Mesenchymal stem cell (in vitro differentiated cells and primary cell): ENCODE data around the gene ZNF627.

ENCODE experiments used
- DNase-seq: peaks from one replicate; pipeline ENCODE4 v3.0.0-alpha.2; 2013
- H2AFZ ChIP-seq: one replicate; pipeline ENCODE4 v1.6.1; 2013; ENCODE audit warnings: low read depth, mild to moderate bottlenecking, control low read depth, inconsistent platforms, low read length, moderate library complexity
- H2AK5ac ChIP-seq: 2 replicates; pipeline ENCODE4 v1.6.1; 2013; ENCODE audit warnings: low read length, moderate library complexity, mild to moderate bottlenecking, inconsistent platforms; ENCODE audit not compliant: severe bottlenecking
- H2BK120ac ChIP-seq: one replicate; pipeline ENCODE4 v1.6.1; 2013; ENCODE audit warnings: low read depth, mild to moderate bottlenecking, inconsistent platforms, low read length, moderate library complexity
- H2BK12ac ChIP-seq, 2 experiments: one replicate each; pipeline ENCODE4 v1.6.1; 2013; ENCODE audit warnings: inconsistent platforms in 2 of 2, low read length in 2 of 2, mild to moderate bottlenecking in 2 of 2, moderate library complexity in 2 of 2, control low read depth in 1 of 2
- H2BK15ac ChIP-seq: one replicate; pipeline ENCODE4 v1.6.1; 2013; ENCODE audit warnings: mild to moderate bottlenecking, low read depth, inconsistent platforms; ENCODE audit not compliant: poor library complexity, severe bottlenecking
- H2BK5ac ChIP-seq: 2 replicates; pipeline ENCODE4 v1.6.1; 2013; ENCODE audit warnings: low read depth, mild to moderate bottlenecking, low read length, control low read depth, inconsistent platforms; ENCODE audit not compliant: poor library complexity, severe bottlenecking
- H3K14ac ChIP-seq, 2 experiments: one replicate each; pipeline ENCODE4 v1.6.1; 2013; ENCODE audit warnings: inconsistent platforms in 2 of 2, low read length in 2 of 2, control low read depth in 1 of 2, mild to moderate bottlenecking in 1 of 2, moderate library complexity in 1 of 2
- H3K18ac ChIP-seq, 2 experiments: one replicate each; pipeline ENCODE4 v1.6.1; 2013; ENCODE audit warnings: inconsistent platforms in 2 of 2, low read length in 2 of 2, control low read depth in 1 of 2, low read depth in 1 of 2, mild to moderate bottlenecking in 1 of 2
- H3K23ac ChIP-seq, 2 experiments: one replicate each; pipeline ENCODE4 v1.6.1; 2013; ENCODE audit warnings: inconsistent platforms in 2 of 2, low read length in 2 of 2, mild to moderate bottlenecking in 2 of 2, moderate library complexity in 2 of 2, control low read depth in 1 of 2
- H3K27ac ChIP-seq: 2 replicates; pipeline ENCODE4 v1.5.1; 2013; ENCODE audit warnings: mild to moderate bottlenecking, moderate library complexity, low read length, control low read depth, inconsistent platforms; ENCODE audit not compliant: poor library complexity, severe bottlenecking
- H3K27me3 ChIP-seq, 2 experiments: 2 replicates each; pipeline versions ENCODE4 v1.6.1 to v1.7.0; 2013; ENCODE audit warnings: low read length in 2 of 2, mild to moderate bottlenecking in 2 of 2, moderate library complexity in 2 of 2, control low read depth in 1 of 2, inconsistent platforms in 1 of 2; ENCODE audit not compliant: control insufficient read depth in 1 of 2, insufficient read depth in 1 of 2
- H3K36me3 ChIP-seq, 2 experiments: 2 replicates each; pipeline versions ENCODE4 v1.6.1 to v1.7.0; 2013; ENCODE audit warnings: low read length in 2 of 2, control low read depth in 1 of 2, inconsistent platforms in 1 of 2, low read depth in 1 of 2, mild to moderate bottlenecking in 1 of 2; ENCODE audit not compliant: insufficient read depth in 2 of 2, control insufficient read depth in 1 of 2
- H3K4ac ChIP-seq, 2 experiments: one replicate each; pipeline ENCODE4 v1.6.1; 2013; ENCODE audit warnings: inconsistent platforms in 2 of 2, low read length in 2 of 2, mild to moderate bottlenecking in 2 of 2, moderate library complexity in 2 of 2, control low read depth in 1 of 2, low read depth in 1 of 2
- H3K4me1 ChIP-seq: 2 replicates; pipeline ENCODE4 v1.6.1; 2013; ENCODE audit warnings: low read depth, low read length, control low read depth; ENCODE audit not compliant: control insufficient read depth, insufficient read depth
- H3K4me2 ChIP-seq: 2 replicates; pipeline ENCODE4 v1.6.1; 2013; ENCODE audit warnings: low read length, mild to moderate bottlenecking, inconsistent platforms; ENCODE audit not compliant: poor library complexity, severe bottlenecking
- H3K4me3 ChIP-seq, 2 experiments: 2 replicates each; pipeline versions ENCODE4 v1.5.1 to v1.7.0; 2013; ENCODE audit warnings: low read length in 2 of 2, mild to moderate bottlenecking in 2 of 2, control low read depth in 1 of 2, low read depth in 1 of 2; ENCODE audit not compliant: insufficient read depth in 1 of 2
- H3K79me1 ChIP-seq: replicated peaks from 2 replicates; pipeline ENCODE4 v1.6.1; 2013; ENCODE audit warnings: mild to moderate bottlenecking, control low read depth, low read length, inconsistent platforms; ENCODE audit not compliant: poor library complexity, severe bottlenecking
- H3K9ac ChIP-seq: 2 replicates; pipeline ENCODE4 v1.7.0; 2013; ENCODE audit warnings: mild to moderate bottlenecking, low read length, moderate library complexity
- H3K9me3 ChIP-seq: 2 replicates; pipeline ENCODE4 v1.7.0; 2013; ENCODE audit warnings: mild to moderate bottlenecking, low read length; ENCODE audit not compliant: control insufficient read depth
- H4K8ac ChIP-seq: one replicate; pipeline ENCODE4 v1.6.1; 2013; ENCODE audit warnings: inconsistent platforms, mild to moderate bottlenecking, low read length, moderate library complexity
- H4K91ac ChIP-seq: one replicate; pipeline ENCODE4 v1.6.1; 2013; ENCODE audit warnings: mild to moderate bottlenecking, low read length, inconsistent platforms
- WGBS: methylation state at CpG from one replicate; pipeline ENCODE4 v1.1.7; 2013; ENCODE audit warnings: mixed read lengths; 5-methylcytosine and 5-hydroxymethylcytosine counted together

ZNF627 gene

GRCh38 chr19:11649941-11650340, 52.7 kb downstream of the ZNF627 start:
- H3K9ac ChIP-seq, result peak overlapping the region; percentile 55
- no peak overlapping the region for H2BK15ac ChIP-seq
- no peak for DNase-seq
- H3K18ac ChIP-seq, result no peak overlapping the region
- H3K14ac ChIP-seq, result no peak overlapping the region
- no peak overlapping the region for H3K23ac ChIP-seq
- no peak overlapping the region for H3K4me2 ChIP-seq
- no peak overlapping the region for H2BK120ac ChIP-seq
- peaks cover 3% of the 10 kb centered on the region for H3K79me1 ChIP-seq
- H4K91ac ChIP-seq, result no peak overlapping the region
- no peak overlapping the region for H2AK5ac ChIP-seq
- no peak overlapping the region for H3K27ac ChIP-seq
- H2BK5ac ChIP-seq, result no peak overlapping the region
- no peaks in the 10 kb centered on the region for H3K27me3 ChIP-seq
- H4K8ac ChIP-seq, result no peak overlapping the region
- H2AFZ ChIP-seq, result no peak overlapping the region
- H3K4me3 ChIP-seq, result no peak overlapping the region
- no peaks in the 10 kb centered on the region for H3K4me1 ChIP-seq
- H2BK12ac ChIP-seq, result no peak overlapping the region
- peaks cover 43% of the 10 kb centered on the region for H3K9me3 ChIP-seq
- H3K36me3 ChIP-seq, result peaks cover 3 to 13% of the 10 kb centered on the region in 2 experiments
- H3K4ac ChIP-seq, result no peak overlapping the region

GRCh38 chr19:11651062-11651461, 53.8 kb downstream of the ZNF627 start:
- peaks cover 3 to 13% of the 10 kb centered on the region in 2 experiments for H3K36me3 ChIP-seq
- no peak overlapping the region for H2AK5ac ChIP-seq
- H2BK12ac ChIP-seq, result no peak overlapping the region
- no peak for DNase-seq
- H3K79me1 ChIP-seq, result peaks cover 3% of the 10 kb centered on the region
- no peak overlapping the region for H2AFZ ChIP-seq
- H3K9me3 ChIP-seq, result peaks cover 49% of the 10 kb centered on the region
- no peak overlapping the region for H3K23ac ChIP-seq
- no peak overlapping the region for H2BK15ac ChIP-seq
- H3K27me3 ChIP-seq, result no peaks in the 10 kb centered on the region
- H2BK5ac ChIP-seq, result no peak overlapping the region
- H4K8ac ChIP-seq, result no peak overlapping the region
- H3K4me1 ChIP-seq, result no peaks in the 10 kb centered on the region
- no CpG with 5 or more reads among the region's 4 CpGs for WGBS
- no peak overlapping the region for H3K14ac ChIP-seq
- H3K27ac ChIP-seq, result no peak overlapping the region
- H3K4me2 ChIP-seq, result no peak overlapping the region
- H4K91ac ChIP-seq, result no peak overlapping the region
- H2BK120ac ChIP-seq, result no peak overlapping the region
- no peak overlapping the region for H3K18ac ChIP-seq
- H3K4ac ChIP-seq, result no peak overlapping the region
- H3K9ac ChIP-seq, result no peak overlapping the region
- H3K4me3 ChIP-seq, result peak overlapping the region in 1 of 2 experiments; percentile 39

GRCh38 chr19:11652056-11652455, 54.8 kb downstream of the ZNF627 start:
- no peaks in the 10 kb centered on the region for H3K27me3 ChIP-seq
- 100% methylated on average over 1 of the region's 2 CpGs for WGBS
- no peak overlapping the region for H3K27ac ChIP-seq
- no peaks in the 10 kb centered on the region for H3K4me1 ChIP-seq
- peak overlapping the region in 1 of 2 experiments; percentile 35 for H3K4me3 ChIP-seq
- H3K79me1 ChIP-seq, result peaks cover 3% of the 10 kb centered on the region
- H3K9ac ChIP-seq, result no peak overlapping the region
- no peak overlapping the region for H2BK12ac ChIP-seq
- peaks cover 3 to 13% of the 10 kb centered on the region in 2 experiments for H3K36me3 ChIP-seq
- no peak overlapping the region for H3K23ac ChIP-seq
- peaks cover 49% of the 10 kb centered on the region for H3K9me3 ChIP-seq
- H2BK15ac ChIP-seq, result no peak overlapping the region
- H2AFZ ChIP-seq, result no peak overlapping the region
- no peak overlapping the region for H3K4me2 ChIP-seq
- H3K4ac ChIP-seq, result no peak overlapping the region
- no peak overlapping the region for H4K8ac ChIP-seq
- no peak overlapping the region for H2BK5ac ChIP-seq
- no peak for DNase-seq
- H2BK120ac ChIP-seq, result no peak overlapping the region
- no peak overlapping the region for H2AK5ac ChIP-seq
- H3K18ac ChIP-seq, result no peak overlapping the region
- H3K14ac ChIP-seq, result no peak overlapping the region
- H4K91ac ChIP-seq, result no peak overlapping the region

- Histone ChIP-seq H3K14ac (no peak overlapping the region), H4K8ac (no peak overlapping the region), H3K27me3 (no peaks in the 10 kb centered on the region), H3K79me1 (peaks cover 3% of the 10 kb centered on the region), H3K4ac (no peak overlapping the region), H3K36me3 (peaks cover 3 to 13% of the 10 kb centered on the region in 2 experiments), H2AFZ (no peak overlapping the region), H3K9me3 (peaks cover 49% of the 10 kb centered on the region), H3K4me2 (no peak overlapping the region), H2BK15ac (no peak overlapping the region), H3K27ac (no peak overlapping the region), H2BK12ac (no peak overlapping the region), H2AK5ac (no peak overlapping the region), H3K9ac (no peak overlapping the region), H2BK5ac (no peak overlapping the region), H3K4me1 (no peaks in the 10 kb centered on the region), H4K91ac (no peak overlapping the region), H3K23ac (no peak overlapping the region), H2BK120ac (no peak overlapping the region), H3K4me3 (peak overlapping the region in 1 of 2 experiments; percentile 12), H3K18ac (no peak overlapping the region)
- 100% methylated on average over 3 of the region's 6 CpGs for WGBS
- no peak for DNase-seq
These were observed 55.2 kb downstream of the ZNF627 start for GRCh38 chr19:11652492-11652891.
